Mesenchymal stem cell (in vitro differentiated cells and primary cell): ENCODE data around the gene SEMA3C. TPM values are rescaled to one million over a fixed set of nuclear protein-coding genes. Genes with fewer than 3 reads are reported as not detected.

Experiments
- DNase-seq: peaks from one replicate; pipeline ENCODE4 v3.0.0-alpha.2; 2013
- H2AFZ ChIP-seq: one replicate; pipeline ENCODE4 v1.6.1; 2013; ENCODE audit warnings: low read depth, mild to moderate bottlenecking, control low read depth, inconsistent platforms, low read length, moderate library complexity
- H2AK5ac ChIP-seq: 2 replicates; pipeline ENCODE4 v1.6.1; 2013; ENCODE audit warnings: low read length, moderate library complexity, mild to moderate bottlenecking, inconsistent platforms; ENCODE audit not compliant: severe bottlenecking
- H2BK120ac ChIP-seq: one replicate; pipeline ENCODE4 v1.6.1; 2013; ENCODE audit warnings: low read depth, mild to moderate bottlenecking, inconsistent platforms, low read length, moderate library complexity
- H2BK12ac ChIP-seq, 2 experiments: one replicate each; pipeline ENCODE4 v1.6.1; 2013; ENCODE audit warnings: inconsistent platforms in 2 of 2, low read length in 2 of 2, mild to moderate bottlenecking in 2 of 2, moderate library complexity in 2 of 2, control low read depth in 1 of 2
- H2BK15ac ChIP-seq: one replicate; pipeline ENCODE4 v1.6.1; 2013; ENCODE audit warnings: mild to moderate bottlenecking, low read depth, inconsistent platforms; ENCODE audit not compliant: poor library complexity, severe bottlenecking
- H2BK5ac ChIP-seq: 2 replicates; pipeline ENCODE4 v1.6.1; 2013; ENCODE audit warnings: low read depth, mild to moderate bottlenecking, low read length, control low read depth, inconsistent platforms; ENCODE audit not compliant: poor library complexity, severe bottlenecking
- H3K14ac ChIP-seq, 2 experiments: one replicate each; pipeline ENCODE4 v1.6.1; 2013; ENCODE audit warnings: inconsistent platforms in 2 of 2, low read length in 2 of 2, control low read depth in 1 of 2, mild to moderate bottlenecking in 1 of 2, moderate library complexity in 1 of 2
- H3K18ac ChIP-seq, 2 experiments: one replicate each; pipeline ENCODE4 v1.6.1; 2013; ENCODE audit warnings: inconsistent platforms in 2 of 2, low read length in 2 of 2, control low read depth in 1 of 2, low read depth in 1 of 2, mild to moderate bottlenecking in 1 of 2
- H3K23ac ChIP-seq, 2 experiments: one replicate each; pipeline ENCODE4 v1.6.1; 2013; ENCODE audit warnings: inconsistent platforms in 2 of 2, low read length in 2 of 2, mild to moderate bottlenecking in 2 of 2, moderate library complexity in 2 of 2, control low read depth in 1 of 2
- H3K27ac ChIP-seq: 2 replicates; pipeline ENCODE4 v1.5.1; 2013; ENCODE audit warnings: mild to moderate bottlenecking, moderate library complexity, low read length, control low read depth, inconsistent platforms; ENCODE audit not compliant: poor library complexity, severe bottlenecking
- H3K27me3 ChIP-seq, 2 experiments: 2 replicates each; pipeline versions ENCODE4 v1.6.1 to v1.7.0; 2013; ENCODE audit warnings: low read length in 2 of 2, mild to moderate bottlenecking in 2 of 2, moderate library complexity in 2 of 2, control low read depth in 1 of 2, inconsistent platforms in 1 of 2; ENCODE audit not compliant: control insufficient read depth in 1 of 2, insufficient read depth in 1 of 2
- H3K36me3 ChIP-seq, 2 experiments: 2 replicates each; pipeline versions ENCODE4 v1.6.1 to v1.7.0; 2013; ENCODE audit warnings: low read length in 2 of 2, control low read depth in 1 of 2, inconsistent platforms in 1 of 2, low read depth in 1 of 2, mild to moderate bottlenecking in 1 of 2; ENCODE audit not compliant: insufficient read depth in 2 of 2, control insufficient read depth in 1 of 2
- H3K4ac ChIP-seq, 2 experiments: one replicate each; pipeline ENCODE4 v1.6.1; 2013; ENCODE audit warnings: inconsistent platforms in 2 of 2, low read length in 2 of 2, mild to moderate bottlenecking in 2 of 2, moderate library complexity in 2 of 2, control low read depth in 1 of 2, low read depth in 1 of 2
- H3K4me1 ChIP-seq: 2 replicates; pipeline ENCODE4 v1.6.1; 2013; ENCODE audit warnings: low read depth, low read length, control low read depth; ENCODE audit not compliant: control insufficient read depth, insufficient read depth
- H3K4me2 ChIP-seq: 2 replicates; pipeline ENCODE4 v1.6.1; 2013; ENCODE audit warnings: low read length, mild to moderate bottlenecking, inconsistent platforms; ENCODE audit not compliant: poor library complexity, severe bottlenecking
- H3K4me3 ChIP-seq, 2 experiments: 2 replicates each; pipeline versions ENCODE4 v1.5.1 to v1.7.0; 2013; ENCODE audit warnings: low read length in 2 of 2, mild to moderate bottlenecking in 2 of 2, control low read depth in 1 of 2, low read depth in 1 of 2; ENCODE audit not compliant: insufficient read depth in 1 of 2
- H3K79me1 ChIP-seq: replicated peaks from 2 replicates; pipeline ENCODE4 v1.6.1; 2013; ENCODE audit warnings: mild to moderate bottlenecking, control low read depth, low read length, inconsistent platforms; ENCODE audit not compliant: poor library complexity, severe bottlenecking
- H3K9ac ChIP-seq: 2 replicates; pipeline ENCODE4 v1.7.0; 2013; ENCODE audit warnings: mild to moderate bottlenecking, low read length, moderate library complexity
- H3K9me3 ChIP-seq: 2 replicates; pipeline ENCODE4 v1.7.0; 2013; ENCODE audit warnings: mild to moderate bottlenecking, low read length; ENCODE audit not compliant: control insufficient read depth
- H4K8ac ChIP-seq: one replicate; pipeline ENCODE4 v1.6.1; 2013; ENCODE audit warnings: inconsistent platforms, mild to moderate bottlenecking, low read length, moderate library complexity
- H4K91ac ChIP-seq: one replicate; pipeline ENCODE4 v1.6.1; 2013; ENCODE audit warnings: mild to moderate bottlenecking, low read length, inconsistent platforms
- whole genome bisulfite sequencing: methylation state at CpG from one replicate; pipeline ENCODE4 v1.1.7; 2013; ENCODE audit warnings: mixed read lengths; 5-methylcytosine and 5-hydroxymethylcytosine counted together
- polyA plus RNA-seq, 2 experiments: library from polyadenylated mRNA; stranded (reverse); fragments of 200-250 nt; gene quantifications; one replicate each; pipeline ENCODE4 v1.2.3, GENCODE V29; 2013

SEMA3C gene
- polyA plus RNA-seq (2013, experiment 1 of 2), result 15.0 TPM
- polyA plus RNA-seq (2013, experiment 2 of 2), result 14.3 TPM

- Histone ChIP-seq H2BK5ac (peak within 1 kb of the TSS; percentile 86), H2AK5ac (peak within 1 kb of the TSS; percentile 86), H3K18ac (peak within 1 kb of the TSS in 1 of 2 experiments; percentile 54), H3K4me2 (peak within 1 kb of the TSS; percentile 68), H3K79me1 (no peaks in the 10 kb centered on the region), H2AFZ (no peak within 1 kb of the TSS), H3K9me3 (no peaks in the 10 kb centered on the region), H3K4ac (peak within 1 kb of the TSS in 1 of 2 experiments; percentile 17), H2BK15ac (peak within 1 kb of the TSS; percentile 28), H4K8ac (no peak within 1 kb of the TSS), H3K4me3 (peak within 1 kb of the TSS; percentile 63 to 90), H4K91ac (no peak within 1 kb of the TSS), H3K9ac (peak within 1 kb of the TSS; percentile 97), H3K36me3 (peaks cover 4 to 30% of the 10 kb centered on the region in 2 experiments), H2BK12ac (no peak within 1 kb of the TSS), H3K14ac (no peak within 1 kb of the TSS), H3K23ac (no peak within 1 kb of the TSS), H3K27ac (peak within 1 kb of the TSS; percentile 99), H3K27me3 (no peaks in the 10 kb centered on the region), H2BK120ac (no peak within 1 kb of the TSS), H3K4me1 (peaks cover 1% of the 10 kb centered on the region)
- peak; percentile 93 for DNase-seq
- WGBS, result 2% methylated on average over 69 of the region's 71 CpGs
These were observed at the start of gene SEMA3C for GRCh38 chr7:80918909-80919721. Gene SEMA3C, minus strand, starts transcription at chr7:80919051. Its CDS starts 2,270 bp downstream, at chr7:80916781.

DNA sequence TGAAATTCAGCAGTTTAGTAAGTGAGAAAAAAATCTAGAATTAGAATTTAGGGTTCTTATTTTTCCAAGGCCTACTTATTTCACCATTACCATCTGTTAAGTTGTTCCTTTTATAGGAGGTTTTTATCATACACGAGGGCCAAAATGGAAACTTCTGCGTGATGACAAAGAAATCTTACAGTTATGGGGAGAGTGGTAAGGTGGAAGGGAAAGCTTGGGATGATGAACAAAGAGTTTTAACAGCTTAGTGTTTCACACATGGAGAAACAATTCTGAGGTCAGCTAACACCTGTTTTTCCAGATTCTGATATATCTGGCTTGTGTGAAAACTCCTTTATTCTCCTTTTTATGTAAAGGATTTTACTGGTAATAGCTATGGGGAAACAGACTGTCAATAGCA is 49.8 kb upstream of the SEMA3C start:
- Histone ChIP-seq H3K14ac (no peak overlapping the region), H3K27me3 (no peaks in the 10 kb centered on the region), H2AFZ (no peak overlapping the region), H2AK5ac (no peak overlapping the region), H3K9ac (no peak overlapping the region), H3K18ac (no peak overlapping the region), H3K23ac (no peak overlapping the region), H4K8ac (no peak overlapping the region), H2BK5ac (no peak overlapping the region), H3K4me3 (no peak overlapping the region), H2BK12ac (no peak overlapping the region), H2BK15ac (no peak overlapping the region), H3K4me2 (no peak overlapping the region), H3K79me1 (no peaks in the 10 kb centered on the region), H3K27ac (no peak overlapping the region), H4K91ac (no peak overlapping the region), H3K36me3 (no peaks in the 10 kb centered on the region), H3K4ac (no peak overlapping the region), H3K9me3 (no peaks in the 10 kb centered on the region), H3K4me1 (no peaks in the 10 kb centered on the region), H2BK120ac (no peak overlapping the region)
- no peak for DNase-seq
- 86% methylated on average over 2 of the region's 2 CpGs for WGBS

DNA sequence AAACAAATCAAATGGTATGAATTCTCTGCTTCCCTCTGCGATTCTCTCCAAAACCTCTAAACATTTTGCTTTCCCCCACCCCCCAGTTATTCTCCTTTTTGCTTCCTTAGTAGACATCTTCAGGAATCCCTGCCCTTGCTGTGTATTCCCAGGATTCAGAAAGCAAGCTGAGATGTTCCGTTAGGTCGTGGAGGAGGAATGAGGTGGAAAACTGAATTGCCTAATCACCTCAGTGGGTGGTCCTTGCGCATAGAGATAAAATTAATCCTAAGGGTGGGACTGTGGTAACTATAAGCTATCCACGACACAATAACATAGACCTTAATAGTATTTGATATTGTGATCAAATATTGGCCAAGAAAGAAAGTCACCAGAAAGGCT is 49.1 kb upstream of the SEMA3C start:
- DNase-seq, result peak; percentile 18
- H2BK120ac ChIP-seq, result no peak overlapping the region
- no peak overlapping the region for H3K23ac ChIP-seq
- no peak overlapping the region for H3K4me2 ChIP-seq
- no peaks in the 10 kb centered on the region for H3K36me3 ChIP-seq
- no peak overlapping the region for H4K8ac ChIP-seq
- H3K27me3 ChIP-seq, result no peaks in the 10 kb centered on the region
- H3K14ac ChIP-seq, result no peak overlapping the region
- H4K91ac ChIP-seq, result no peak overlapping the region
- no peaks in the 10 kb centered on the region for H3K79me1 ChIP-seq
- no peak overlapping the region for H3K27ac ChIP-seq
- no peak overlapping the region for H2AK5ac ChIP-seq
- no peaks in the 10 kb centered on the region for H3K9me3 ChIP-seq
- no peak overlapping the region for H3K9ac ChIP-seq
- H3K4me1 ChIP-seq, result no peaks in the 10 kb centered on the region
- H2BK15ac ChIP-seq, result no peak overlapping the region
- WGBS, result 80% methylated on average over 3 of the region's 5 CpGs
- H3K4me3 ChIP-seq, result no peak overlapping the region
- H2AFZ ChIP-seq, result no peak overlapping the region
- no peak overlapping the region for H3K18ac ChIP-seq
- H2BK12ac ChIP-seq, result no peak overlapping the region
- no peak overlapping the region for H2BK5ac ChIP-seq
- no peak overlapping the region for H3K4ac ChIP-seq

GRCh38 chr7:80967071-80967916 is 48.4 kb upstream of the SEMA3C start:
- H3K9me3 ChIP-seq, result no peaks in the 10 kb centered on the region
- 64% methylated on average over 2 of the region's 3 CpGs for WGBS
- H3K4me2 ChIP-seq, result no peak overlapping the region

More at GRCh38 chr7:80967071-80967916, 48.4 kb upstream of the SEMA3C start:
- H3K4me1 ChIP-seq, result no peaks in the 10 kb centered on the region
- H3K36me3 ChIP-seq, result no peaks in the 10 kb centered on the region
- no peak overlapping the region for H3K9ac ChIP-seq
- no peak overlapping the region for H3K4me3 ChIP-seq
- no peak overlapping the region for H2AFZ ChIP-seq
- H2BK120ac ChIP-seq, result no peak overlapping the region
- H4K8ac ChIP-seq, result no peak overlapping the region
- no peak for DNase-seq
- H4K91ac ChIP-seq, result no peak overlapping the region
- H2BK5ac ChIP-seq, result no peak overlapping the region
- H3K18ac ChIP-seq, result no peak overlapping the region
- H2BK12ac ChIP-seq, result no peak overlapping the region
- no peaks in the 10 kb centered on the region for H3K27me3 ChIP-seq
- no peak overlapping the region for H3K27ac ChIP-seq
- H3K14ac ChIP-seq, result no peak overlapping the region
- no peaks in the 10 kb centered on the region for H3K79me1 ChIP-seq
- no peak overlapping the region for H3K4ac ChIP-seq
- no peak overlapping the region for H2BK15ac ChIP-seq
- H3K23ac ChIP-seq, result no peak overlapping the region
- H2AK5ac ChIP-seq, result no peak overlapping the region
